ENCODE measurements around the gene TSKU.

The TSKU gene

GRCh38 chr11:76765863-76766350 is 17.2 kb upstream of the TSKU start:
- H3K9ac ChIP-seq (ENCODE audit: low read length): no peak overlapping the region
- no peaks in the 10 kb centered on the region for H3K27me3 ChIP-seq (ENCODE audit: control insufficient read depth, insufficient read depth, low read length)
- H3K9me3 ChIP-seq (ENCODE audit: control insufficient read depth, insufficient read depth, low read depth, low read length): no peaks in the 10 kb centered on the region
- H3K36me3 ChIP-seq (ENCODE audit: control insufficient read depth, insufficient read depth, low read length): no peaks in the 10 kb centered on the region
- H3K4me1 ChIP-seq (ENCODE audit: control insufficient read depth, insufficient read depth, low read length): peaks cover 41% of the 10 kb centered on the region
- no peak overlapping the region for H3K27ac ChIP-seq (ENCODE audit: low read depth, low read length)
- H3K4me3 ChIP-seq (ENCODE audit: low read depth, low read length): no peak overlapping the region

- Histone ChIP-seq H3K4me3 (ENCODE audit: low read depth, low read length) (no peak overlapping the region), H3K27ac (ENCODE audit: low read depth, low read length) (no peak overlapping the region), H3K27me3 (ENCODE audit: control insufficient read depth, insufficient read depth, low read length) (no peaks in the 10 kb centered on the region), H3K9ac (ENCODE audit: low read length) (no peak overlapping the region), H3K4me1 (ENCODE audit: control insufficient read depth, insufficient read depth, low read length) (peaks cover 47% of the 10 kb centered on the region), H3K9me3 (ENCODE audit: control insufficient read depth, insufficient read depth, low read depth, low read length) (no peaks in the 10 kb centered on the region), H3K36me3 (ENCODE audit: control insufficient read depth, insufficient read depth, low read length) (no peaks in the 10 kb centered on the region)
These were observed 16.6 kb upstream of the TSKU start for GRCh38 chr11:76766521-76766920.

- H3K27ac ChIP-seq (ENCODE audit: low read depth, low read length): no peak overlapping the region
- peak overlapping the region; percentile 18 for H3K9ac ChIP-seq (ENCODE audit: low read length)
- peaks cover 59% of the 10 kb centered on the region for H3K4me1 ChIP-seq (ENCODE audit: control insufficient read depth, insufficient read depth, low read length)
- H3K4me3 ChIP-seq (ENCODE audit: low read depth, low read length): no peak overlapping the region
- no peaks in the 10 kb centered on the region for H3K36me3 ChIP-seq (ENCODE audit: control insufficient read depth, insufficient read depth, low read length)
- H3K27me3 ChIP-seq (ENCODE audit: control insufficient read depth, insufficient read depth, low read length): no peaks in the 10 kb centered on the region
- no peaks in the 10 kb centered on the region for H3K9me3 ChIP-seq (ENCODE audit: control insufficient read depth, insufficient read depth, low read depth, low read length)
These were observed 15.5 kb upstream of the TSKU start for GRCh38 chr11:76767659-76768058.

GRCh38 chr11:76768088-76768908 is 14.9 kb upstream of the TSKU start:
- Histone ChIP-seq H3K36me3 (ENCODE audit: control insufficient read depth, insufficient read depth, low read length) (no peaks in the 10 kb centered on the region), H3K27me3 (ENCODE audit: control insufficient read depth, insufficient read depth, low read length) (no peaks in the 10 kb centered on the region), H3K9me3 (ENCODE audit: control insufficient read depth, insufficient read depth, low read depth, low read length) (no peaks in the 10 kb centered on the region), H3K4me1 (ENCODE audit: control insufficient read depth, insufficient read depth, low read length) (peaks cover 60% of the 10 kb centered on the region), H3K4me3 (ENCODE audit: low read depth, low read length) (no peak overlapping the region), H3K27ac (ENCODE audit: low read depth, low read length) (no peak overlapping the region; the same call in 1 of the 2 replicates), H3K9ac (ENCODE audit: low read length) (peak overlapping the region; percentile 55)

GRCh38 chr11:76768909-76769560 is 14.1 kb upstream of the TSKU start:
- no peak overlapping the region; the same call in 1 of the 2 replicates for H3K27ac ChIP-seq (ENCODE audit: low read depth, low read length)
- H3K4me3 ChIP-seq (ENCODE audit: low read depth, low read length): no peak overlapping the region
- H3K9me3 ChIP-seq (ENCODE audit: control insufficient read depth, insufficient read depth, low read depth, low read length): no peaks in the 10 kb centered on the region
- no peaks in the 10 kb centered on the region for H3K36me3 ChIP-seq (ENCODE audit: control insufficient read depth, insufficient read depth, low read length)
- peak overlapping the region; percentile 55 for H3K9ac ChIP-seq (ENCODE audit: low read length)
- H3K4me1 ChIP-seq (ENCODE audit: control insufficient read depth, insufficient read depth, low read length): peaks cover 55% of the 10 kb centered on the region
- H3K27me3 ChIP-seq (ENCODE audit: control insufficient read depth, insufficient read depth, low read length): no peaks in the 10 kb centered on the region

- Histone ChIP-seq H3K9me3 (ENCODE audit: control insufficient read depth, insufficient read depth, low read depth, low read length) (no peaks in the 10 kb centered on the region), H3K9ac (ENCODE audit: low read length) (no peak overlapping the region), H3K27me3 (ENCODE audit: control insufficient read depth, insufficient read depth, low read length) (no peaks in the 10 kb centered on the region), H3K27ac (ENCODE audit: low read depth, low read length) (no peak overlapping the region), H3K4me1 (ENCODE audit: control insufficient read depth, insufficient read depth, low read length) (peaks cover 53% of the 10 kb centered on the region), H3K36me3 (ENCODE audit: control insufficient read depth, insufficient read depth, low read length) (no peaks in the 10 kb centered on the region), H3K4me3 (ENCODE audit: low read depth, low read length) (no peak overlapping the region)
These were observed 13.2 kb upstream of the TSKU start for GRCh38 chr11:76769645-76770586.

GRCh38 chr11:76770642-76771445 is 12.3 kb upstream of the TSKU start:
- no peak overlapping the region for H3K27ac ChIP-seq (ENCODE audit: low read depth, low read length)
- no peak overlapping the region for H3K9ac ChIP-seq (ENCODE audit: low read length)
- H3K9me3 ChIP-seq (ENCODE audit: control insufficient read depth, insufficient read depth, low read depth, low read length): peaks cover 6% of the 10 kb centered on the region; the same call in 1 of the 2 replicates
- no peaks in the 10 kb centered on the region for H3K27me3 ChIP-seq (ENCODE audit: control insufficient read depth, insufficient read depth, low read length)
- H3K4me1 ChIP-seq (ENCODE audit: control insufficient read depth, insufficient read depth, low read length): peaks cover 53% of the 10 kb centered on the region
- no peak overlapping the region for H3K4me3 ChIP-seq (ENCODE audit: low read depth, low read length)
- no peaks in the 10 kb centered on the region for H3K36me3 ChIP-seq (ENCODE audit: control insufficient read depth, insufficient read depth, low read length)

- Histone ChIP-seq H3K9me3 (ENCODE audit: control insufficient read depth, insufficient read depth, low read depth, low read length) (peaks cover 12% of the 10 kb centered on the region), H3K9ac (ENCODE audit: low read length) (no peak overlapping the region), H3K4me1 (ENCODE audit: control insufficient read depth, insufficient read depth, low read length) (peaks cover 53% of the 10 kb centered on the region), H3K4me3 (ENCODE audit: low read depth, low read length) (no peak overlapping the region), H3K27me3 (ENCODE audit: control insufficient read depth, insufficient read depth, low read length) (no peaks in the 10 kb centered on the region), H3K36me3 (ENCODE audit: control insufficient read depth, insufficient read depth, low read length) (no peaks in the 10 kb centered on the region), H3K27ac (ENCODE audit: low read depth, low read length) (no peak overlapping the region)
These were observed 11.6 kb upstream of the TSKU start for GRCh38 chr11:76771446-76772099.

GRCh38 chr11:76772100-76772782 is 10.9 kb upstream of the TSKU start:
- Histone ChIP-seq H3K4me1 (ENCODE audit: control insufficient read depth, insufficient read depth, low read length) (peaks cover 53% of the 10 kb centered on the region), H3K36me3 (ENCODE audit: control insufficient read depth, insufficient read depth, low read length) (no peaks in the 10 kb centered on the region), H3K27ac (ENCODE audit: low read depth, low read length) (no peak overlapping the region), H3K27me3 (ENCODE audit: control insufficient read depth, insufficient read depth, low read length) (no peaks in the 10 kb centered on the region), H3K9ac (ENCODE audit: low read length) (no peak overlapping the region), H3K4me3 (ENCODE audit: low read depth, low read length) (no peak overlapping the region), H3K9me3 (ENCODE audit: control insufficient read depth, insufficient read depth, low read depth, low read length) (peaks cover 19% of the 10 kb centered on the region)
